Body of pancreas (tissue), 4 donors: Measurements from ENCODE around the gene TXNIP.

ENCODE experiments used
- POLR2A ChIP-seq, 3 donors: fragments of 450-650 bp; IDR thresholded peaks; one replicate each; pipeline ENCODE4 v1.6.1; 2016; ENCODE audit warnings: antibody characterized with exemption in 3 of 3, mild to moderate bottlenecking in 2 of 3
- TF ChIP-seq, protein P1 (sequence below), 7 experiments: fragments of 450-650 bp in 4 of 7; fragments of 200-600 bp in 3 of 7; sonication (generic) in 3 of 7; IDR thresholded peaks; one replicate each; pipeline ENCODE4 v1.5.1; 2016 to 2019; ENCODE audit warnings: antibody characterized with exemption in 7 of 7

DNA sequence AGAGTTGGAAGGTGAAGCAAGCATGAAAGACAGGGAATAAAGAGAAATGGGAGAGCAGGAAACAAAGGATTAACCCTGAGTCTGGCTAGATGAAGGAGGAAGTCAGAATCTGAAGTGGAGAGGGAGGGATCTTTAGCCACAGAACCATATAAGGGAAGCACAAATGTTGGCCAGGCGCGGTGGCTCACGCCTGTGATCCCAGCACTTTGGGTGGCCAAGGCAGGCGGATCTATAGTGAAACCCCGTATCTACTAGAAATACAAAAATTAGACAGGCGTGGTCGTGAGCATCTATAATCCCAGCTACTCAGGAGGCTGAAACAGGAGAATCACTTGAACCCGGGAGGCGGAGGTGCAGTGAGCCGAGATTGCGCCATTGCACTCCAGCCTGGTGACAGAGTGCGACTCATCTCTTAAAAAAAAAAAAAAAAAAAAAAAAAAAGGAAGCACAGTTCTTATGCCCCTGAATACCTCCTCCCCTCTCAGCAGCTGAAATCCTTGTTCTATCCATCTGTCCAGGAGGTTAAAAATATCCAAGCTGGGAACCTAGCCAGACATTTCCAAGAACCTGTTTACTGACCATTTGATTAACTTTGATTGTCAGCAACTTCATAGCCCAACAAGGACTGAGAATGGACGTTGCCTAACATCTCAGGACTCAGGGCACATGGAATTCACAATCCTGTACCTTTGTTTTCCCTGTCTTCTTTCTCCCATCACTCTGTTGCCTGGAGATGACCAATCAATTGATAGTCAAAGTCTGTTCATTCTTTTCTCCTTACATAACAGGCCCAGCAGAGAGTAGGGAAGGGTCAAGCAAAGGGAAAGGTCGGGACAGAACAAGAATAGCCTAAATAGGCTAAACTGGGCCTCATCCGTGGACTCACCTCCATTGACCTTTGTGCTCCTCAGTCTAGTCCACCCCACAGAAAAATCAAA lies 10.6 kb downstream of the TXNIP start:
- TF ChIP-seq, protein P1, sequence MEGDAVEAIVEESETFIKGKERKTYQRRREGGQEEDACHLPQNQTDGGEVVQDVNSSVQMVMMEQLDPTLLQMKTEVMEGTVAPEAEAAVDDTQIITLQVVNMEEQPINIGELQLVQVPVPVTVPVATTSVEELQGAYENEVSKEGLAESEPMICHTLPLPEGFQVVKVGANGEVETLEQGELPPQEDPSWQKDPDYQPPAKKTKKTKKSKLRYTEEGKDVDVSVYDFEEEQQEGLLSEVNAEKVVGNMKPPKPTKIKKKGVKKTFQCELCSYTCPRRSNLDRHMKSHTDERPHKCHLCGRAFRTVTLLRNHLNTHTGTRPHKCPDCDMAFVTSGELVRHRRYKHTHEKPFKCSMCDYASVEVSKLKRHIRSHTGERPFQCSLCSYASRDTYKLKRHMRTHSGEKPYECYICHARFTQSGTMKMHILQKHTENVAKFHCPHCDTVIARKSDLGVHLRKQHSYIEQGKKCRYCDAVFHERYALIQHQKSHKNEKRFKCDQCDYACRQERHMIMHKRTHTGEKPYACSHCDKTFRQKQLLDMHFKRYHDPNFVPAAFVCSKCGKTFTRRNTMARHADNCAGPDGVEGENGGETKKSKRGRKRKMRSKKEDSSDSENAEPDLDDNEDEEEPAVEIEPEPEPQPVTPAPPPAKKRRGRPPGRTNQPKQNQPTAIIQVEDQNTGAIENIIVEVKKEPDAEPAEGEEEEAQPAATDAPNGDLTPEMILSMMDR (IDR thresholded peaks at IDR 0.05) = no peak
- TF ChIP-seq POLR2A (IDR thresholded peaks at IDR 0.05) = no peak
